NCI-H1417 (cell line): Measurements from ENCODE around the gene HINT2.

ENCODE experiments used
- DNase-seq, 3 experiments: peaks; one replicate each; lab custom pipeline; 2025; lab: John Stamatoyannopoulos, UW

HINT2 gene

DNA sequence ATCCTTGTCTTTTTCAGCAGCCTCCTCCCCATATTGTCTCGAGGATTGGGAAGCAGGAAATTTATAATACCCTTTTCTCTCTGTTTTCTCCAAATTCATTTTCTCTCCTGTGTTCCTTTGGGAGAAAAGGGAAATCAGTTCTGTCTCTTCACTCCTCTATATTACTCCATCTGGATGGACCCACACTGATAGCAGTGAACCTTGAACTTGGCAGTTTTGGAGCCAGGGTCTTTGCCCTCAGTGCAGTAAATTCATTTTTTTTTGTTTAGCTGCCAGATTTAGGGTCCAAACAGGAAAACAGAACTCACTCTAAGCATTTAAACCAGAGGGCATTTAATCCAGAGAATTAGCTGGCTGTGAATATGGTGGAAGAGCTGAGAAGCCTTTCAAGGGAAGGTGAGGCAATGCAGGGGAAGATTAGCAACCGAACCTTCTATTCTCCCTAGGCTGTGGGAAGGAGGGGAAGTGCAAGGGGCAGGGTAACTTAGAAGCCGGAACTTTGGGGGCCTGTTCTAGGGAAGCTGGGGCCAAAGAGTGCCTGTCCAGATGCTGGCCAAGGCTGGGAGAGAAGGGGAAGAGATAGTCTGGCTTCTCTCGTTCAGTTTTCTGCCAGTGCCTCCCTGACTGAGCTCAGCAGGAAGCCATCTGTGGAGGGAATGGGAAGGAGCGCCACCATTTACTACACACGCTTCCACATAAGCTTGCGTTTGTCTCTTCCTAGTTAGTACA lies 39.8 kb downstream of the HINT2 start:
- DNase-seq = peak in 2 of 3 experiments; percentile 5 to 33

DNA sequence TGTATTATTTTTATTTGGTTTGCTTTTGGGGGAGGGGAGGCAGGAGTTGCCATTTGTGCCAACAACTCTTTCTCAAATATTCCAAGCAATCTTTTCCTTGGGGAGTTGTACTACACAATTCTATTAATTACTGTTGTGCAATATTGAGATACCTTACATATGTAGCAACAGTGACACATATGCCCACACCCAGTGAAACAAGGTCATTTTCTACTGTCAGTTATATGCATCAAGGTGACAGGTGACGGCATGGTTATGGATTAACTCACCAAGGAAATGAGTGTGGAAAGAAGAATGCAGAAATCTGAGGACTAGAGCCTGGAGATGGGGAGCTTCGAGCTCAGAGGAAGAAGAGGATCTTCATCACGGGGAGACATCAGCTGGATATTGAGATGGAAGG lies 42.9 kb downstream of the HINT2 start:
- peak in 1 of 3 experiments; percentile 0 for DNase-seq

- peak in 2 of 3 experiments; percentile 1 to 59 for DNase-seq
Observed at GRCh38 chr9:35771534-35771933, 43.3 kb downstream of the HINT2 start.

DNA sequence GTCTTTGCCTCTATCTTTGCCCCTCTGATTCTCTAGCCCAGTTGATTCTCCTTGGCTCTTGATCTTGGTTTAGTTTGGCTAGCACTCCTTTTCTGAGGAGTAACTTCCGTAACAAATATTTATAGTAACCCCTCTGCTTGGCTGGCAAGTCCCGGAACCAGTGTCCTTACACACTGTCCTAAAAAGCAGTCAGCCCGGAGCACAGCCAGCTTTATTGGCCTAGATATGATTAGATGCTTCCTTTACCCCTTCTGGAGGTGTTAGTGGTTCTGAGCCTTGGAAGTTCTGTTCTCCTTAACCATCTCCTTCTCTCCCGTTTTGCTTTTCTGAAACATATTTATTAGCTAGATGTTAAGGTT lies 43.8 kb downstream of the HINT2 start:
- peak in 1 of 3 experiments; percentile 34 for DNase-seq

- DNase-seq = no peak
Observed at GRCh38 chr9:35769763-35770162, 45.1 kb downstream of the HINT2 start.

DNA sequence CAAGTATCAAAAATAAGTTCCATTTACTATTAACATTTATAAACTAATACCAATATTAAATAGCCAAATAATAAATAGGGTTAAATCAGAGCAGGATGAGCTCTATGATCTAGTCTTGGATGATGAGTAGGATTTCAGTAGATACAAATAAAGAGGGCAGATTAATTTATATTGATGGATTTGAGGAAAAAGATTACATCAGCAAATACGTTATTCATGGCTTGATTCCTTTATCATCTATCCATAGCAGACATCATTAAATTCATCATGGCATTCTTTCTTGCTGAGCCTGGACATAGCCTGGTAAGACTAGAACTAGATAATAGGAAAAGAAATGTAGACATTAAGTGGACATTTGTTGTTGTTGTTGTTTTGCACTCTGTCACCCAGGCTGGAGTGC lies 47.4 kb downstream of the HINT2 start:
- no peak for DNase-seq

- DNase-seq = no peak
Observed at GRCh38 chr9:35766997-35767396, 47.8 kb downstream of the HINT2 start.

- no peak for DNase-seq
Observed at GRCh38 chr9:35763803-35764202, 51.0 kb downstream of the HINT2 start.

GRCh38 chr9:35763181-35763580 lies 51.7 kb downstream of the HINT2 start:
- DNase-seq = no peak
